Measurements from ENCODE around the gene NPTX1.

Gene NPTX1

DNA sequence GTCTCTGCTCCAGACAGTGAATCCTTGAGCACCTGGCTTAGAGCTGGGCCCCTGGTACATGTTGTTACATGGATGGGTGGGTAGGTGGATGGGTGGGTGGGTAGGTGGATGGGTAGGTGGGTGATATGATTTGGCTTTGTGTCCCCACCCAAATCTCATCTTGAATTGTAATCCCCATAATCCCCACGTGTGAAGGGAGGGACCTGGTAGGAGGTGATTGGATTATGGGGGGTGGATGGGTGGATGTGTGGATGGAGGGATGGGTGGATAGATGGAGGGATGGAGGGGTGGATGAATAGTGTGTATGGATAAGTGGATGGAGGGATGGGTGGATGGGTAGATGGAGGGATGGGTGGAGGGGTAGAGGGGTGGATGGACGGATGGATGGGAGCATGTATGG lies 26.6 kb upstream of the NPTX1 start:
- DNase-seq, result no peak

DNA sequence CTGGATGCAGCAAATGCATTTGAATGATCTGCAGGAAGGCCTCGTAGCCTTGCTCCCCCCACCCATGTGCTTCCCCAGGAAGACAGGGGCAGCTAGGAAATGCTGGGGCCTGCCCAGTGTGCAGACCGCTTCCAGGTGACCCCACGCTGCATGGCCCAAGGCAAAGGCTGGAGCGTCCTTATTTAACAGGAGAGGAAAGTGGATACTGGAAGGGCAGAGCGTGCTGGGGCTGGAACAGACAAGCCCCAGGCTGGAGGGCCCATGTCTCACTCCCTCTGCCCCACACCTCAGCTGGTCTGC lies 26.1 kb upstream of the NPTX1 start:
- DNase-seq, result no peak

DNA sequence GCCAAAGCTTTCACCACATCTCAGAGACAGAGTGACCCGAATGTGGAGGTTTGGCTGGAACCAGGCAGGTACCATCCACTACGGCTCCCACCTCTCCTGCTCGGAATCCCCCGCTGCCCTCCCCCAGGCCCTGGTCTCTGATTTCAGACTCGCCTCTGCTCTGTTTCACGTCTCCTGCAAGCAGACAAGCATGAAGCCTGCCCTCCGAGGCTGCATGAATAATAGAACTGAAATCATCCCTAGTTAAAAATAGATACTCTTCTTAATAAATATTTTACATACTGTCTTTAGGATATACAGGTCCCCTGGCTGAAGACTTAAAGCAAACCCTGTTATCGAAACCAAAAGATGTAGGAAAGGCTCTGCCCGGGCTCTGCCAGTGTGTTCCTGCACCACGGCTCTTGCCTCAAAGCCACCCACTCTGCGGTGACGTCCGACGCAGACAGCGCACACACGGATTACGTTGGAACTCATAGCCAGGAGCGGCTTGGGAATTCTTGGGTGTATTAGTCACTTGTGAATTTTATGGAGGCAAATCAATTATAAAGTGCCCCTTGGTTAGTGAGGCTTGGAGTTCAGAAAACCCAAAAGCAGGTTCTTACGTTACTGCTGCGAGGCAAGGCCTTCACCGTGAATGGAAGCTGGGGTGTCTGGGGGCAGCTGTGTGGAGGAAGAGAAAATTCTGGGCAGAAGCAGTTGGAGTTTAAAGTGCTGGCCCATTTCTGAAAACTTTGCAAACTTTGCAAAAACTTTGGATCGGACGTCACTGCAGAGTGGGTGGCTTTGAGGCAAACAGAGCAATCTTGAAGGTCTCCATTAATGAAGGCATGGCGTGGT lies 25.6 kb upstream of the NPTX1 start:
- DNase-seq, result no peak

DNA sequence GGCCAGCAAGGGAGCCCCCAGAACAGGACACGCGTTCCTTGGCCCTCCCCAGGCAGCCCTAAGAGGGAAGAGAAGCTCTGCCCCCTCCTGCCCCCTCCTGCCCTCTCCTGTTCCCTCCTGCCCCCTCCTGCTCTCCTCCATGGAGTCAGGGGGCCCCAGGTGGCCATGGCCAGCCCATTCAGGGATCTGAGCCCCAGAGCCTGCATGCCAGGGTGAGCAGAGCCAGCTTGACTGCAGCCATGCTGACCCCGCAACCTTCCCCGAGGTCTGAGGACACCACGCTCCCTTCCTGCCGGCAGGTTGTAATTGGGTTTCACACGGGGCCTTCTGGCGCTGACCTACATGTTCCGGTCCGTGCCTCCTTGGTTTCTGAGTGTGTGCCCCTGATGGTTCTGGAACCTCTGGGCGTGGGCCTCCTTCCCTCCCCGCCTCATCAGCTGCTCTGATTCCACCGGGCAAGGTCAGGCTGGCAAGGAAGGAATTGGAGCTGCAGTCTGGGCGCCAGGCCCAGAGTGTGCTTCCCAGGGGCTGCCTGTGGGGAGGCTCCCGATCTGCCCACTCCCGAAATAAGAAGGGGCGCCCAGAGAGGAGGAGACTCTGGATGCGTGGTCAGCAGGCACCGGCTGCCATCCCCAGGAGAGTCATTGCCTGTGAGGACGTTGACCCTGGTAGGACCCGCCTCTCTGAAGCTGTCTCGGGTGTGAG lies 23.7 kb upstream of the NPTX1 start:
- DNase-seq, result no peak

DNA sequence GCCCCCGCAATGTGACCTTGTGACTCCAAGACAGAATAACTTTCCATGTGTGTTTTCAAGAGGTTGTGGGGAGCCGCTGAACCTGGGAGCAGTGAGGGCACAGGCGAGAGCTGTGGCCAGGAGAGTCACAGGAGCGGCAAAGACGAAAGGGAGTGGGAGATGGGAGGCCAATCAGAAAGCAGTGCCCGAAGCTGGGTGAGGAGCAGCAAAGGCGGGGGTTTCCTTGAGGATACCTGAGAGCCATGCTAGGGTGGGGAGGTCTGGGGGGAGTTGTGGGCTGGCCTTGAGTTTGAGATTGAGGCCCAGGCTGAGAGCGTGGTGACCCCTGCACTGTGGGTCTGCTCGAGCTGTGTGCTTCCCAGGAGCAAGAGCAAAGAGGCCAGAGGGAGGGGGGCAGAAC lies 23.2 kb upstream of the NPTX1 start:
- no peak for DNase-seq

DNA sequence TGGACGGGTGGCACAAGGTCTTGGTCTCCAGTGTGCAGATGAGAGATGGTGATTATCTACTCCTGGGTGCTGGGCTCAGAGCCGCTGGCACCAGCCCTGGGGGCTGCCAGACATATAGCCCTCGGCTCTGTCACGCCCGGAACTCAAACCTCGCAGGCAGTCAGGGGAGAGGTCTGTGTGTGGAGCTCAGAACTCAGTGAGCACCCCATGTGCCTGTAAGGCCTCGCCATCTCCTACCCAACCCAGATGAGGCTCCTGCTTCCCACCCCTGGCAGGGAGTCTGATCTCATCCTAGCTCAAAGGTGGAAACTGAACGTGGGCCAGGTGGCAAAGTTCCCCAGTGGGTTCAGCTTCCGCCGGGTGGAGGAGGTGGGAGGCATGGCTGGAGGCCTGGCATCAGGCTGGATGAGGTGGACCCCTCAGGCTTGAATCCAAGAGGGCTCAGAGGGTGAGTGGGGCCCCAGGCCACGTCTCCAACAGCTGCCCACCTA lies 22.6 kb upstream of the NPTX1 start:
- no peak for DNase-seq

DNA sequence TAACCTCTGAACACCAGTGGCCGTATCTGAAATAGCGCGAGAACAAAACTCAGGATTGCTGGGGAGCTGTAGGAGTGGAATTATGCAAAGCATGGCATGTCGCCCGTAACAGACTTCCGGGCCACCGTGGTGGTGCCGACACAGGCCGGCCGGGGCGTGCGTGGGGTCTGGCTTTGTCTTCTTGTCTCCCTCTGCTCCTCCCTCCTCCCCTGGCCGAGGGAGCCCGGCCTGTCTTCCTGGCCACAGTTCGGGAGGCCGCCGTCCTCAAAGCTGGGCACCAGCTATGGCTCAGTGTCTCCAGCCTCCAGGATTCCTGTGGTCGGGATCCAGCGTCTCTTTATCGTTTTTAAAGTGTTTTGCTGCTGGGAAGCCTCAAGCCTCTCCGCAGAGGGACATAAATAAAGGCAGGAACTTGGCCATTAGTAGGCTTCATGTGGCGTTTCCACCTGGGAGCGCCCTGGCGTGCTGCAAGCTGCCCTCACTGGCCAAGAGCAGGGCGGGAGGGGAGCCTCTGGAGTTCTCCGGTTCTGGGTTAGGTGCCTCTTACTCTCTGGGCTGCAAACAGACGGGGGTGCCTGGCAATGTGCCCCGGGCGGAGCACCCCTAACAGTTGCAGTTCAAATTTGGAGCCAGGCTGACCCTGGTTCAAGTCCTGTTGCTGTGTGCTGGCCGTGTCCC lies 22.0 kb upstream of the NPTX1 start:
- DNase-seq, result no peak

DNA sequence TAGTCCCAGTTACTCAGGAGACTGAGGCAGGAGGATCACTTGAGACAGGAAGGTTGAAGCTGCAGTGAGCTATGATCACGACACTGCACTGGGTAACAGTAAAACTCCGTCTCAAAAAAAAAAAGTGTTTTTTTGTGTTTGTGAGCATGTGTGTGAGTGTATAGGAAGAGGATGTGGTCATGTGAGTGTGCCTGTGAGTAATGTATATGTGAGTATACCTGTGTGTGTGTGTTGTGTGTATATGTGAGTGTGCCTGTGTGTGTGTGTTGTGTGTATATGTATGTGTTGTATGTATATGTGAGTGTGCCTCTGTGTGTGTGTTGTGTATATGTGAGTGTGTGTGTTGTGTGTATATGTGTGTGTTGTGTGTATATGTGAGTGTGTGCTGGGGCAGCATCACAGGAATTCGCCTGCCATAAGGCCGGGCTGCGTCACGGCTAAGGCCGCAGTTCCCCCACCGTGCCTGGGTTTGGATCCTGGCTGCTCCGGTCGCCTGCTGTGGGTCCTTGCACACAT lies 21.4 kb upstream of the NPTX1 start:
- DNase-seq, result no peak

DNA sequence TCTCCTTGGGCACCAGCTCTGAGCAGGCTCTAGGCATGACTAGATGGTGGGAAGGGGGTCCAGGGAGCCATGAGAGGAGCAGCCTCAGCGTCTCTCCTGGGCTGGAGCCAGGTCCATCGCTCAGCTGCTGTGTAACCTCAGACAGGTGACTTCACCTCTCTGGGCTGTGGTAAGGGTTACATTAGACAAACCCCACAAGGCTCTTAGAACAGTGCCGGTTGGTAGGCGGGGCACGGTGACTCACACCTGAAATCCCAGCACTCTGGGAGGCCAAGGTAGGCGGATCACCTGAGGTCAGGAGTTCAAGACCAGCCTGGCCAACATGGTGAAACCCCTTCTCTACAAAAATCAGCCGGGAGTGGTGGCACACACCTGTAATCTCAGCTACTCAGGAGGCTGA lies 18.1 kb upstream of the NPTX1 start:
- no peak for DNase-seq

DNA sequence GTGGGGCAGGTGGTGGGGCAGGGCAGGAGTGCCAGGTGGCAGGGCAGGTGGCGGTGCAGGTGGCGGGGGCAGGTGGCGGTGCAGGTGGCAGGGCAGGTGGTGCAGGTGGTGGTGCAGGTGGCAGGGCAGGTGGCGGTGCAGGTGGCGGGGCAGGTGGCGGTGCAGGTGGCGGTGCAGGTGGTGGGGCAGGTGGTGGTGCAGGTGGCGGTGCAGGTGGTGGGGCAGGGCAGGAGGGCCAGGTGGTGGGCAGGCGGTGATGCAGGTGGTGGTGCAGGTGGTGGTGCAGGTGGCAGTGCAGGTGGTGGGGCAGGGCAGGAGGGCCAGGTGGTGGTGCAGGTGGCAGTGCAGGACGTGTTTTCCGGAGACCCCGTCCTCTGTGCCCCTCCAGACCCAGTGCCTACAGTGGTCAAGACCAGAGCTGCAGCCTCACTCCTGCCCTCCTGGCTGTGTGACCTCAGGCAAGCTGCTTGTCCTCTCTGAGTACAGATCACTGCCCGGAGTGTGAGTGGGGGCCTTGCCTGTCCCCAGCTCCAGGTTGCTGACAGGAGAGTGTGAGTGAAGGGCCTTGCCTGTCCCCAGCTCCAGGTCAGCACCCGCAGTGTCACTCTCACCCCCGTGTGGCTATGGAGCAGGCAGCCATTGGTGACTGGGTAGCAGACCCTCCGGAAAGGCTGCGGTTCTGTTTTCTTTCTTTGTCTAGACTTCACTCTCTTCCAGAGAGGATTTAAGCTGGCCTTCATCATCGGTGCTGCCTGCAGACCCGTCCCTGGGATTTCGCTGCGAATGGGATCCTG lies 16.1 kb upstream of the NPTX1 start:
- DNase-seq, result no peak

DNA sequence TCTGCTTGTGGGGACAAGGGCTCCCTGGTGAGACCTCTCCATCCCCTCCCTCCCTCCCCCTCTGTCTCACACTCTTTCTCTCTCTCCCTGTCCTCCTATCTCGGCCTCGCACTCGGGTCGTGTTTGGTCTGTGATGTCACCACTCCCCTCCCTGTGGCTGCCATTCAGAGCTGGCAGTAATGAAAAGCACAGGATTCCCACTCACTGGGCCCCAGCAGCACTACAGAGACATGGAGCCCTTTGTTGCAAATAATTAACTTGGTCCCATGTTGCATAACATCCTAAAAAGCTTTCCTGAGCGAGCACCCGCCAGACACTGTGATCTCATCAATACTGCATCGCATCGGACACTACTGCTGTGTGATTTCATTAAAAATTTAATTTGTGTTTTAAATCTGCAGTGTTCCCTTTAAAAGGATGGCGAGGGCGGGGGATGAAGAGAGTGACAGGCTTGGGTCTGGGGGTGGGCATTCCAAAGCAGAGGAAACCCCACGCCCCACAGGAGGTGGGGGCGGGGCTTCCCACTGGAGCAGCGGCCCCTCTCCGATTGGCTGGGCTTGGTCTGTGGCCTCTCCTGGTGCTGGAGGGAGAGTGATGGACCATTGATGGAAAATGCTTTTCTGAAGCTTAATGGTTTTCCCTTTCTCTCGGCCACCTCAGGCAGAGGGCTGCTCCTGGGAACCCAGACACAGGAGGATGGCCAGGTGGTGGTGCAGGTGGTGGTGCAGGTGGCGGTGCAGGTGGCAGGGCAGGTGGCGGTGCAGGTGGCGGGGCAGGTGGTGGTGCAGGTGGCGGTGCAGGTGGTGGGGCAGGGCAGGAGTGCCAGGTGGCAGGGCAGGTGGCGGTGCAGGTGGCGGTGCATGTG lies 15.3 kb upstream of the NPTX1 start:
- DNase-seq, result no peak

DNA sequence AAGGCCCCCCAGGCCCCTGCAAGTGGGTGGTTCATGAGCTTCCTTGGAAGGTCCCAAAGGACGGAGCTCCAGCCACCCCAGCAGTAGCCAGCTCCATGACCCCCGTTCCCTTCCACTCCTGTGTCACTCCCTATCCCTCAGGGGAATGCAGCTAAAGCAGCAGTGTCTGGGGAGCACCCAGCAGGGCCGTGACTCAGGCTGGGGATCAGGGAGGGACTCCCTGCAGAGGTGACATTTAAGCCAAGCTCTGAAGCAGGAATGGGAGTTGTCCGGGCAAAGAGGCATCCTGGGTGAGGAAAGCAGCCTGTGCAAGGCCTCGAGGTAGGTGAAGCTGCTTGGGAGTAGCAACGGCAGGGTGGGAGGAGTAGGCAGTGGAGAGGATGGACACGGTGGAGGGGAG lies 11.1 kb upstream of the NPTX1 start:
- DNase-seq, result no peak

DNA sequence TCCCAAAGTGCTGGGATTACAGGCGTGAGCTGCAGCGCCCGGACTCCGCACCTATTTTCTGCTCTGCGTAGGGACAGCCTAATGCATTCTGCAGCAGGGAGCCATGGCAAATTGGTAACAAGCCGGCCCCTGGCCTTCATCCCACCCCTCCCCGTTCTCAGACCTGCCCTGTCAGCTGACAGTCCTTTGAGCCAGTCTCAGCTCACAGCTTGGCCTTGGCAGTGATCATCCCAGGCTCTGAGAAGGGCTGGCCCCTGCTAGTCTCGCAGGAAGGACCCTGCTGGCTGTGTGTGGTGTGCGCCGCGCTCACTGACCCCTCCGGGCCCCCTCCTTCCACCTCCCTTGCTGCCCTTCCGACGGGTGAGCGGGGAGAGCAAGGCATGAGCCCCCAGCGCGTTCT lies 10.3 kb upstream of the NPTX1 start:
- DNase-seq, result no peak

DNA sequence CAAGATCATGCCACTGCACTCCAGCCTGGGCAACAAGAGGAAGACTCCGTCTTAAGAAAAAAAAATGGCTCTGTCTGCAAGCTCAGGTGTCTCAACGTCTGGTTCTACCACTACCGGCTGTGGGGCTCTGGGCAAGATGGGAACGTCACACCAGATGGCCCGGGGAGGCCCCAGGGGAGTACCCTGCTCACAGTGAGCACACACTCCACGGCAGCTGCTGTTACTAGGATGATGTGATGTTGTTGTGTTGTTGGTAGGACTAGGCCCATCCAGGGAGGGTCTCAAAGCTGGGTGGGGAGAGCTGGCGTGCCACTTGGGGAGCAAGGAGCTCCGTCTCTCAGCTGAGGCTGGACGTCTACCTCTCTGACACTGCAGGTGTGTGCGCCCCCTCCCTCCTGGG lies 9.4 kb upstream of the NPTX1 start:
- DNase-seq, result no peak

DNA sequence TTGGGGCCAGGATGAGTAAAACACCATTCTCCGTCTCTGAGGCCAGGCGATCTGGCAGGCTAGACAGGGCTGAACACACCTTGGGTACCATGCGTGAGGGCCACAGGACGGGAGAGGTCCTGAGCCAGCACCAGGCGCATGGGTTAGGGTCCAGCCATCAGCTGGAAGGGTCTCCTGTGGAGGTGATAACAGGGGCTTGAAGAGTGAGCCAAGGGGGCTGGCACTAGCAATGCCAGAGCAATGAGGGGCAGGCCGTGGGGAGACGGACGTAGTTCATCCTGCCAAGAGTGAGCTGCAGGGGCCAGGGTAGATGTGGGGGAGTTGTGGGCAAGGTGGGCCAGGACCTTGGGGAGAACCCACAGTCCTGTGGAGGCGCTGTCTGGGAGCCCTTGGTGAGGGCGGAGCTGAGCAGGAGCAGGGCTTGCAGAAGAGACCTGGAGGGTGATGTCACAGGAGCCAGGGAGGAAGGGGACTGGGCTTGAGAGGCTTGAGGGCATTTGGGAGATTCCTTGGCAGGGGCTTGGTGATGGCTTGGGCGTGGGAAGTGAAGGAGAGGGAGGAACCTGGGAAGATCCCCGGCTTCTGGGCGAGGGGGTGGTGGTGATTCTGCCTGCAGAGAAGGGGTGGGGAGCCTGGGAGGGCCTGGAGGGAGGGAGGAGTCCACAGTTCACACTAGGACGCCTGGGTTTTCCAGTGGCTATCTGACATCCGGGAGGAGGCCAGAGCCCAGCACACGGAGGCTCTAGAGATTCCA lies 6.3 kb upstream of the NPTX1 start:
- DNase-seq, result no peak

DNA sequence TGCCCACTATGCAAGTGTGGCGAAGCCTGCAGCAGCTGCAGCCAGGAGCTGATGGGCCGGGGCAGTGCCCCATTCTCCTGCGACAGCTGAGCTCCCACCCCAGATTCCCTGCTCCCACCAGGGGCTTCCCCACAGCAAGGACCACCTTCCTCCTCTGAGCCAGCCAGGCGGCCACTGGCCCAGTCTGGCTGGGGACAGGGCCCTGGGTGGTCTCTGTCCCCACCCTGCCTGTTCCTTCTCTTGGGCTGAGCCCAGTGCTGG lies 5.6 kb upstream of the NPTX1 start:
- no peak for DNase-seq

DNA sequence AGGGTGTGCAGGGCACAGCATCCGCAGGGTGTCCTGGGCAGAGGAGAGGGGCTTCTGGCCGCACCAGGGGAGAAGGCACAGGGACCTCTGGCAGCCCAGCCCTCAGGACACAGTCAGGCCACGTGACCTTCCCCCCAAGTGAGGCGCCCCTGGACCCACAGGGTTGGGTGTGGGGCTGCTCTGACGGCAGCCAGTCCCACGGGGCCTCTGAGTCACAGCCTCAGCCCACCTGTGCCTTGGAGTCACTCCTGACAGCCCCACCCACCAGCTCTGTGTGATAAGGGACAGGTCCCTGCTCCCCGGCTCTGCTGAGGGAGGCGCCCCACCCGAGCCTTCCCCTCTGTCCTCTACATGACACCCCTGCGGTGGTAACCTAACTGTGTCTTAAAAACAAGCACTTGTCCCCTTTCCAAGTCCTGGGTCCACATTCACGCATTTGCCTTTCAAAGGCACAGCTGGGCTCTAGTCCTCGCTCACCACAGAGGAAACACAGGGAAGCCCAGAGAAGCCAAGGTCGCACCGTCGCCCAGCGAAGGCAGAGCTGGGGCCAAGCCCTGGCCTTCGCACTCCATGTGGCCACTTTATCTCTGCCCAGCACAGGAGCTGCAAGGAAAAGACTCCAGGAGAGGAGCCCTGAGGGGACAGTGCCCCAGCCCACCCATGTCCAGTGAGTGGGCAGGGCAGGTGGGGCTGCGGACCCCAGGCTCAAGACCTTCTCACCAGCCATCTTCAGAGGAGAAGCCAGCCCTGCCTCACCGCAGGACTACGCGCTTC lies 5.1 kb upstream of the NPTX1 start:
- no peak for DNase-seq

DNA sequence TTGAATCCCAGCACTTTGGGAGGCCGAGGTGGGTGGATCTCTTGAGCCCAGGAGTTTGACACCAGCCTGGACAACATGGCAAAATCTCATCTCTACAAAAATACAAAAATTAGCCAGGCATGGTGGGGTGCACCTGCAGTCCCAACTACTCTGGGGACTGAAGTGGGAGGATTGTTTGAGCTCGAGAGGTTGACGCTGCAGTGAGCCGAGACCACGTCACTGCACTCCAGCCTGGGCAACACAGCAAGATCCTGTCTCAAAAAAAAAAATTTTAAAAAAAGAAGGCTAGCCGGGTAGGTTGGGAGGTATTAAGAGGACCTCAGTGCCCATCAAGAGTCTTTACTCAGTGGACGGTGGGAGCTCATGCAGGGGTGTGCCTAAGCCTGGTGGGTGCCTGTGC lies 3.8 kb upstream of the NPTX1 start:
- no peak for DNase-seq

DNA sequence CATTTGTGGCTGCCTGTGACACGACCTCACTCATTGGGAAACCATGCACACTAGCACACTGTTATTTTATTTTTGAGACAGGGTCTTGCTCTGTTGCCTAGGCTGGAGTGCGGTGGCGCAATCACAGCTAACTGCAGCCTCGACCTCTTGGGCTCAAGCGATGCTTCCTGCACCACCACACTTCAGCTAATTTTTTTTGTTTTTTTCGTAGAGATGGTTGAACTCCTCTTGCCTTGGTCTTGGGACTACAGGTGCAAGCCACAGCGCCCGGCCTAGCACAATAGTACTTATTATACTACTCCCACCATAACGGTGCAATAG lies 2.8 kb upstream of the NPTX1 start:
- no peak for DNase-seq

DNA sequence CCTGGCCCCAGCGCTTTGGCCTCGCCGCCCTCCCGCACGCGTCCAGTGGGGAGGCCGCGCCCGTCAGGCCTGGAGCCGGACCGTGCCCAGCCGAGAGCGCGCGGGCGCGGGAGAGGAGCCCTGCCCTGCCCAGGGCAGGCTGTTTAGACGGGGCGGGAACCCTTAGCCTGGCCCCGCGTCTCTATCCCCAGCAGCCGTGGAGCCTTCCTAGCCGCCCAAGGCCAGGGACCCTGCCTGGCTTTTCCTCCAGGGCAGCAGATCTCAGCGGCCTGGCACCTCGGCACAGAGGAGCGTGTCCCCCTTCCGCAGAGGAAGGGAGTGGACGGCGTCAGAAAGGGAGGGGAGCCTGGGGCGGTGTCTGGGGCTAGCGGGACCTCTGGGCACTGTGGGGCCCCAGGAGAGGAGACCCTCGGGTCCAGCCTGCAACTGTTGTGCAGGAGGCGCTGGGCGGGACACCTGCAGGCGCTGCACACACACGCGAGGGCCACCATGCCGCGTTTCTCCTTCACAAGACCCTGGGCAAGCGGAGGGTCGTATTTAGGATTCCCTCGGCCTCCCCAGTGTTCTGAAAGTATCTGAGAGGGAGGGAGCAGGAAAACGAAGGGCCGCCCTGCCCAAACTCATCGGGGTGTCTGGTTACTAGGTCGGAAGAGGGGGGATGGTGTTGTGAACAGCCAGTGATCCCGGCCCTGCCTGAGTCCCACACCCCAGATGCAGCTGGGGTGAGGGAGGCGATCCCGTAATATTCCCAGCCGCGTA lies 2.3 kb upstream of the NPTX1 start:
- no peak for DNase-seq

Data from COR-L47 (cell line).